Mucosa of stomach (tissue), 1 donor: ENCODE data around the gene C9orf50.

Experiments
- H3K27me3 ChIP-seq: one replicate; pipeline ENCODE4 v1.7.0; 2013; ENCODE audit warnings: mild to moderate bottlenecking, low read length; ENCODE audit not compliant: control insufficient read depth, insufficient read depth
- H3K36me3 ChIP-seq: one replicate; pipeline ENCODE4 v1.7.0; 2013; ENCODE audit warnings: low read length; ENCODE audit not compliant: control insufficient read depth, insufficient read depth
- H3K4me1 ChIP-seq: one replicate; pipeline ENCODE4 v1.7.0; 2013; ENCODE audit warnings: mild to moderate bottlenecking, low read length; ENCODE audit not compliant: control insufficient read depth, insufficient read depth
- H3K4me3 ChIP-seq: one replicate; pipeline ENCODE4 v1.7.0; 2013; ENCODE audit warnings: low read length
- H3K9ac ChIP-seq: one replicate; pipeline ENCODE4 v1.7.0; 2013; ENCODE audit warnings: mild to moderate bottlenecking, low read length, moderate library complexity
- H3K9me3 ChIP-seq: one replicate; pipeline ENCODE4 v1.7.0; 2013; ENCODE audit warnings: mild to moderate bottlenecking, low read length, moderate library complexity; ENCODE audit not compliant: control insufficient read depth
- donor health status: Pancreatic carcinoma.

Gene C9orf50

GRCh38 chr9:129574911-129575585 is 45.9 kb downstream of the C9orf50 start:
- peaks cover 9% of the 10 kb centered on the region for H3K4me1 ChIP-seq
- no peak overlapping the region for H3K4me3 ChIP-seq

GRCh38 chr9:129573977-129574376 is 46.9 kb downstream of the C9orf50 start:
- Histone ChIP-seq H3K4me3 (no peak overlapping the region), H3K9me3 (no peaks in the 10 kb centered on the region), H3K9ac (no peak overlapping the region), H3K4me1 (peaks cover 16% of the 10 kb centered on the region), H3K36me3 (no peaks in the 10 kb centered on the region), H3K27me3 (no peaks in the 10 kb centered on the region)

More at GRCh38 chr9:129574911-129575585, 45.9 kb downstream of the C9orf50 start:
- Histone ChIP-seq H3K9ac (no peak overlapping the region), H3K36me3 (no peaks in the 10 kb centered on the region), H3K27me3 (no peaks in the 10 kb centered on the region), H3K9me3 (no peaks in the 10 kb centered on the region)

- Histone ChIP-seq H3K27me3 (no peaks in the 10 kb centered on the region), H3K4me1 (peaks cover 23% of the 10 kb centered on the region), H3K9me3 (no peaks in the 10 kb centered on the region), H3K9ac (no peak overlapping the region), H3K4me3 (no peak overlapping the region), H3K36me3 (no peaks in the 10 kb centered on the region)
Observed at GRCh38 chr9:129572517-129572916, 48.4 kb downstream of the C9orf50 start.

GRCh38 chr9:129572052-129572425 is 48.9 kb downstream of the C9orf50 start:
- no peaks in the 10 kb centered on the region for H3K36me3 ChIP-seq
- peaks cover 23% of the 10 kb centered on the region for H3K4me1 ChIP-seq
- H3K27me3 ChIP-seq, result no peaks in the 10 kb centered on the region

GRCh38 chr9:129571298-129572051 is 49.4 kb downstream of the C9orf50 start:
- Histone ChIP-seq H3K4me1 (peaks cover 23% of the 10 kb centered on the region), H3K9me3 (no peaks in the 10 kb centered on the region), H3K9ac (no peak overlapping the region)

More at GRCh38 chr9:129572052-129572425, 48.9 kb downstream of the C9orf50 start:
- H3K9me3 ChIP-seq, result no peaks in the 10 kb centered on the region
- no peak overlapping the region for H3K9ac ChIP-seq
- no peak overlapping the region for H3K4me3 ChIP-seq

GRCh38 chr9:129570450-129571297 is 50.2 kb downstream of the C9orf50 start:
- H3K9ac ChIP-seq, result no peak overlapping the region
- no peaks in the 10 kb centered on the region for H3K27me3 ChIP-seq
- H3K4me1 ChIP-seq, result peaks cover 23% of the 10 kb centered on the region
- H3K36me3 ChIP-seq, result no peaks in the 10 kb centered on the region
- H3K9me3 ChIP-seq, result no peaks in the 10 kb centered on the region
- no peak overlapping the region for H3K4me3 ChIP-seq

More at GRCh38 chr9:129571298-129572051, 49.4 kb downstream of the C9orf50 start:
- Histone ChIP-seq H3K36me3 (no peaks in the 10 kb centered on the region), H3K27me3 (no peaks in the 10 kb centered on the region), H3K4me3 (no peak overlapping the region)

GRCh38 chr9:129569502-129570449 is 51.1 kb downstream of the C9orf50 start:
- Histone ChIP-seq H3K4me3 (no peak overlapping the region), H3K9ac (no peak overlapping the region), H3K27me3 (no peaks in the 10 kb centered on the region), H3K36me3 (no peaks in the 10 kb centered on the region), H3K4me1 (peaks cover 23% of the 10 kb centered on the region), H3K9me3 (no peaks in the 10 kb centered on the region)

- H3K9ac ChIP-seq, result peak overlapping the region; percentile 50
- no peaks in the 10 kb centered on the region for H3K9me3 ChIP-seq
- peaks cover 23% of the 10 kb centered on the region for H3K4me1 ChIP-seq
- H3K36me3 ChIP-seq, result no peaks in the 10 kb centered on the region
- no peaks in the 10 kb centered on the region for H3K27me3 ChIP-seq
- H3K4me3 ChIP-seq, result peak overlapping the region; percentile 41
Observed at GRCh38 chr9:129568560-129569501, 52.1 kb downstream of the C9orf50 start.

GRCh38 chr9:129567842-129568559 is 52.9 kb downstream of the C9orf50 start:
- Histone ChIP-seq H3K9me3 (no peaks in the 10 kb centered on the region), H3K27me3 (no peaks in the 10 kb centered on the region), H3K4me1 (peaks cover 23% of the 10 kb centered on the region), H3K36me3 (no peaks in the 10 kb centered on the region), H3K9ac (peak overlapping the region; percentile 50), H3K4me3 (peak overlapping the region; percentile 41)

GRCh38 chr9:129567329-129567728 is 53.6 kb downstream of the C9orf50 start:
- no peaks in the 10 kb centered on the region for H3K27me3 ChIP-seq
- peaks cover 23% of the 10 kb centered on the region for H3K4me1 ChIP-seq
- no peaks in the 10 kb centered on the region for H3K9me3 ChIP-seq
- H3K4me3 ChIP-seq, result no peak overlapping the region
- no peaks in the 10 kb centered on the region for H3K36me3 ChIP-seq
- H3K9ac ChIP-seq, result no peak overlapping the region
